GM12878 (cell line): ENCODE results near the gene WNK2. TPM values are rescaled to one million over a fixed set of nuclear protein-coding genes. Genes with fewer than 3 reads are reported as not detected.
A peak's percentile ranks its signal among the peaks of the same experiment; 100 is the strongest.

ENCODE experiments used
- CHD2 ChIP-seq: IDR thresholded peaks from 2 replicates; pipeline ENCODE4 v1.6.1; 2011; ENCODE audit warnings: low read depth, low read length, improper control_type of control experiment, borderline replicate concordance
- CREM ChIP-seq: IDR thresholded peaks from 2 replicates; pipeline ENCODE4 v1.6.1; 2014; ENCODE audit warnings: antibody characterized with exemption, low read depth
- EGR1 ChIP-seq, 2 experiments: IDR thresholded peaks; 1 replicate in 1 of 2; 2 replicates in 1 of 2; pipeline ENCODE4 v1.6.1; 2011 to 2012; ENCODE audit warnings: low read depth in 2 of 2, low read length in 2 of 2, borderline replicate concordance in 1 of 2, mild to moderate bottlenecking in 1 of 2, moderate library complexity in 1 of 2
- ETV6 ChIP-seq, 2 experiments: fragments of 450-650 bp in 1 of 2; IDR thresholded peaks in 1 of 2; conservative IDR thresholded peaks in 1 of 2; 2 replicates each; pipeline ENCODE4 v1.6.1; 2014; ENCODE audit warnings: antibody characterized with exemption in 1 of 2, borderline replicate concordance in 1 of 2, low read depth in 1 of 2, mild to moderate bottlenecking in 1 of 2, moderate library complexity in 1 of 2
- HDAC2 ChIP-seq: fragments of 200-600 bp; sonication (generic); IDR thresholded peaks from 2 replicates; pipeline ENCODE4 v1.6.1; 2017
- IRF4 ChIP-seq: IDR thresholded peaks from 2 replicates; pipeline ENCODE4 v1.6.1; 2011; ENCODE audit warnings: low read depth, low read length
- JUNB ChIP-seq: IDR thresholded peaks from 2 replicates; pipeline ENCODE4 v1.6.1; 2016; ENCODE audit warnings: antibody characterized with exemption, mild to moderate bottlenecking
- MTA3 ChIP-seq: IDR thresholded peaks from 2 replicates; pipeline ENCODE4 v1.6.1; 2012; ENCODE audit warnings: low read length, inconsistent platforms, borderline replicate concordance
- MYB ChIP-seq: fragments of 150-350 bp; IDR thresholded peaks from 2 replicates; pipeline ENCODE4 v1.6.1; 2014; ENCODE audit warnings: mild to moderate bottlenecking, low read depth, low read length, borderline replicate concordance
- PBX3 ChIP-seq: IDR thresholded peaks from 2 replicates; pipeline ENCODE4 v1.6.1; 2011; ENCODE audit warnings: mild to moderate bottlenecking, low read depth, low read length, moderate library complexity; ENCODE audit not compliant: insufficient replicate concordance
- POLR2AphosphoS2 ChIP-seq: IDR thresholded peaks from 2 replicates; pipeline ENCODE4 v1.6.1; 2011; ENCODE audit warnings: low read depth, mild to moderate bottlenecking, low read length, improper control_type of control experiment, moderate library complexity
- POLR2AphosphoS5 ChIP-seq: IDR thresholded peaks from 2 replicates; pipeline ENCODE4 v1.6.1; 2011; ENCODE audit warnings: mild to moderate bottlenecking, low read length, inconsistent platforms
- RB1 ChIP-seq: fragments of 450-650 bp; formaldehyde crosslinking; IDR thresholded peaks from 2 replicates; pipeline ENCODE4 v1.6.1; 2017; ENCODE audit warnings: mild to moderate bottlenecking, borderline replicate concordance
- RELB ChIP-seq: fragments of 450-650 bp; IDR thresholded peaks from 2 replicates; pipeline ENCODE4 v1.6.1; 2017; ENCODE audit warnings: low read depth, mild to moderate bottlenecking, moderate library complexity
- REST ChIP-seq: IDR thresholded peaks from 2 replicates; pipeline ENCODE4 v1.6.1; 2012; ENCODE audit warnings: mild to moderate bottlenecking, low read depth, low read length
- SIX5 ChIP-seq: IDR thresholded peaks from 2 replicates; pipeline ENCODE4 v1.6.1; 2011; ENCODE audit warnings: mild to moderate bottlenecking, low read depth, low read length, moderate library complexity; ENCODE audit not compliant: severe bottlenecking
- SUPT20H ChIP-seq: IDR thresholded peaks from 2 replicates; pipeline ENCODE4 v1.6.1; 2011; ENCODE audit warnings: low read depth, mild to moderate bottlenecking, low read length, moderate library complexity, borderline replicate concordance; ENCODE audit not compliant: control insufficient read depth
- TBL1XR1 ChIP-seq: IDR thresholded peaks from 2 replicates; pipeline ENCODE4 v1.6.1; 2012; ENCODE audit warnings: low read depth, low read length, improper control_type of control experiment
- USF1 ChIP-seq: IDR thresholded peaks from 2 replicates; pipeline ENCODE4 v1.6.1; 2011; ENCODE audit warnings: borderline replicate concordance, low read depth, mild to moderate bottlenecking, moderate library complexity, mixed read lengths, low read length; ENCODE audit not compliant: insufficient read depth; ENCODE audit errors: extremely low read length
- ZZZ3 ChIP-seq: IDR thresholded peaks from 2 replicates; pipeline ENCODE4 v1.6.1; 2011; ENCODE audit warnings: low read depth; ENCODE audit not compliant: control insufficient read depth, insufficient read length
- polyA plus RNA-seq, 11 experiments: library from polyadenylated mRNA; depleted of rRNA in 4 of 11; unstranded in 6 of 11; stranded (reverse) in 5 of 11; fragments of >200 nt; fragmentation: Nextera tagmentation in 4 of 11; fragmentation: Illumina TruSeq in 1 of 11; extraction: Ambion mirVana in 4 of 11; extraction: Trizol in 1 of 11; gene quantifications; 1 replicate in 1 of 11; 2 replicates in 10 of 11; pipeline versions ENCODE4 v1.2.1 to v1.2.3, GENCODE V29; 2011 to 2016; ENCODE audit warnings: inconsistent platforms in 2 of 11, missing spikeins in 2 of 11, low read depth in 1 of 11
- total RNA-seq, 4 experiments: library from RNA; depleted of rRNA in 3 of 4; stranded (reverse); fragments of >200 nt in 3 of 4; fragmentation: Illumina TruSeq in 1 of 4; extraction: Trizol in 1 of 4; gene quantifications; 2 replicates each; pipeline versions ENCODE4 v1.2.1 to v1.2.3, GENCODE V29; 2013 to 2021
- TF ChIP-seq, protein P1 (sequence below): fragments of 450-650 bp; IDR thresholded peaks from 2 replicates; pipeline ENCODE4 v1.6.1; 2017; ENCODE audit warnings: mild to moderate bottlenecking

The WNK2 gene
- total and polyA plus RNA-seq, 10 of the 15 experiments (the other 5 are each of a cell fraction or from before 2014, with no cell fraction given): 0.15 TPM; not detected in 9

DNA sequence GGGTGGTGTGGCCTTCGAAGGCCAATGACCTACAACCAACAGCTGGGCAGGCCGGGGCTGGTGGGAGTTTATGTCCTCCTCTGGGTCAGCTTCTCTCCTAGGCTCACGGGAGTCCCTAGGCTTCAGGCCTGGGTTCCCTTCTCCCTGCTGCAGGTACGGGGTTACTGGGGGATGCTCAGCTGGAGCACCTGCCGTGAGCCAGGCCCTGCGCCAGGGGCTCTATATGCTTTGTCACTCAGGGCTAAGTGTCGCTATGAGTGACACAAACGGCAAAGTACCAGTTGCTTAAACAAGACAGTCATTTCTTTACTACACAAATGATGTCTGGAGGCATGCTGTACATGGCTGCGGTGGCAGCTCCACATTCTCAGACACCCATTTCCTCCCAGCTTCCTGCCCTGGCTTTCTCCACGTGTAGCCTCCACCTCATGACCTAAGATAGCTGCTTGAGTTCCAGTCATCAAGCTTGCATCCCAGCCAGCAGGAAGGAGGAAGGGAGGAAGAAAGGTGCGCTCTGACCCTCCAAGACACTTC lies 27.4 kb upstream of the WNK2 start (continued):
- TF ChIP-seq SIX5 (no peak), RELB (no peak), CREM (peak; percentile 21; the same call in 1 of the 2 replicates), EGR1 (IDR thresholded peaks at IDR 0.05; ENCODE audit: borderline replicate concordance in 1 of 2, low read depth in 2 of 2, low read length in 2 of 2) (0 out of 3 replicates have a peak, but pooled peaks of 1 of the 2 experiments have one; percentile 30), PBX3 (peak; percentile 46), ZZZ3 (no peak), TBL1XR1 (no peak), RB1 (no peak), CHD2 (no peak), HDAC2 (no peak), IRF4 (peak; percentile 88), SUPT20H (no peak), ETV6 (conservative IDR thresholded peaks at IDR 0.05 in 1 of 2, IDR thresholded peaks at IDR 0.05 in 1 of 2; ENCODE audit: borderline replicate concordance in 1 of 2, low read depth in 1 of 2) (peak in 1 of 2 experiments; percentile 98; a peak in 2 of 4 replicates), POLR2AphosphoS5 (no peak), POLR2AphosphoS2 (no peak), USF1 (no peak), REST (no peak), MYB (no peak), JUNB (peak; percentile 91), MTA3 (peak; percentile 33; the same call in 1 of the 2 replicates)
- TF ChIP-seq, protein P1, sequence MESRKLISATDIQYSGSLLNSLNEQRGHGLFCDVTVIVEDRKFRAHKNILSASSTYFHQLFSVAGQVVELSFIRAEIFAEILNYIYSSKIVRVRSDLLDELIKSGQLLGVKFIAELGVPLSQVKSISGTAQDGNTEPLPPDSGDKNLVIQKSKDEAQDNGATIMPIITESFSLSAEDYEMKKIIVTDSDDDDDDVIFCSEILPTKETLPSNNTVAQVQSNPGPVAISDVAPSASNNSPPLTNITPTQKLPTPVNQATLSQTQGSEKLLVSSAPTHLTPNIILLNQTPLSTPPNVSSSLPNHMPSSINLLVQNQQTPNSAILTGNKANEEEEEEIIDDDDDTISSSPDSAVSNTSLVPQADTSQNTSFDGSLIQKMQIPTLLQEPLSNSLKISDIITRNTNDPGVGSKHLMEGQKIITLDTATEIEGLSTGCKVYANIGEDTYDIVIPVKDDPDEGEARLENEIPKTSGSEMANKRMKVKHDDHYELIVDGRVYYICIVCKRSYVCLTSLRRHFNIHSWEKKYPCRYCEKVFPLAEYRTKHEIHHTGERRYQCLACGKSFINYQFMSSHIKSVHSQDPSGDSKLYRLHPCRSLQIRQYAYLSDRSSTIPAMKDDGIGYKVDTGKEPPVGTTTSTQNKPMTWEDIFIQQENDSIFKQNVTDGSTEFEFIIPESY: no peak
